ENCODE results near the gene TMEM220.

DNA sequence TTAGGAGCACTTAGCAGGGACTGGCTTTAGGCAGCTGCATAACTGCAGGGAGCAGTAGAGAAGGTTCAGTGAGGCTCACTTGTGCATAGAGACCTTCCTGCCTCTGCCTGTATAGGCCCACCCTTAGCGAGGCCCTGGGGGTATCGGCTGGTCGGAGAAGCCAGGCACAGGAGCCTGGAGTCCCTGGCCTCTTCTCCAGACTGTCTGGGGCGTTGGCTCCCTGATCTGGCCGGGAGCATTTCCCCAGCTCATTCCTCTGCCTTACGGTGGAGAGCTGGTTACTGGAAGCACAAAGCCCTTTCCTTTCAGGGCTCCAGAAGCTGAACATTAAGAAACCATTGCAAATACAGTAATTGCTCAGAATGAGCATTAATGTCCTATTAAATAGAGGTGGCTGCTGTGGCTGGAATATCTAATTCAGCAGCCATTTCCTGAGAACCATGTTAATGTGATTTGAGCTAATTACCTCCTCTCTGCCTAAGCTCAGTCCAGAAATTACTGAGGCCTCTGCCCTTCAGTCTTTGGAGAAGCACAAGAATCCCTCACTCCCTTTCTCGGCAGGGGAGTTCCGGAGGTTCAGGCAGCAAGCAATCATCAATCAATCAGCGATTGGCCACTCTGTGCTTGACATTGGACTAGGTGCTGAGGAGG, 18.8 kb upstream of the TMEM220 start:
- TF ChIP-seq ISL1 (CRISPR knock-in tag; IDR thresholded peaks at IDR 0.05): no peak
- no peak for TF ChIP-seq PPARA (CRISPR knock-in tag; IDR thresholded peaks at IDR 0.05; ENCODE audit: borderline replicate concordance)
- no peak for TF ChIP-seq ZFP3 (CRISPR knock-in tag; IDR thresholded peaks at IDR 0.05)
- no peak for TF ChIP-seq ARNTL (CRISPR knock-in tag; IDR thresholded peaks at IDR 0.05; ENCODE audit: borderline replicate concordance, low read depth)
- TF ChIP-seq SNAI2 (CRISPR knock-in tag; IDR thresholded peaks at IDR 0.05): no peak
- no peak for TF ChIP-seq BACH2 (CRISPR knock-in tag; IDR thresholded peaks at IDR 0.05; ENCODE audit: borderline replicate concordance)
- TF ChIP-seq TCF4 (CRISPR knock-in tag; IDR thresholded peaks at IDR 0.05; ENCODE audit: borderline replicate concordance): no peak
- no peak for TF ChIP-seq CREB5 (CRISPR knock-in tag; IDR thresholded peaks at IDR 0.05; ENCODE audit: low read depth)
- no peak for TF ChIP-seq PATZ1 (CRISPR knock-in tag; IDR thresholded peaks at IDR 0.05; ENCODE audit: borderline replicate concordance)
- no peak for TF ChIP-seq CSDC2 (CRISPR knock-in tag; IDR thresholded peaks at IDR 0.05)
- no peak for TF ChIP-seq ZNF565 (CRISPR knock-in tag; conservative IDR thresholded peaks at IDR 0.05; ENCODE audit: low read depth)
- no peak for TF ChIP-seq ZFP30 (CRISPR knock-in tag; IDR thresholded peaks at IDR 0.05)

All from SK-N-SH treated with all-trans-retinoic acid at 6 μM for 48 hours (cell line).